GOT3 (cell line): ENCODE results near the gene MARCHF9.

Experiments used
- DNase-seq: peaks from one replicate; lab custom pipeline; 2025; ENCODE audit warnings: mixed read lengths; lab: John Stamatoyannopoulos, UW

Gene MARCHF9

GRCh38 chr12:57796996-57797395, 42.1 kb downstream of the MARCHF9 start:
- no peak for DNase-seq

- no peak for DNase-seq
Measured at GRCh38 chr12:57797933-57798332, 43.0 kb downstream of the MARCHF9 start.

GRCh38 chr12:57800965-57801364, 46.1 kb downstream of the MARCHF9 start:
- DNase-seq, result no peak

DNA sequence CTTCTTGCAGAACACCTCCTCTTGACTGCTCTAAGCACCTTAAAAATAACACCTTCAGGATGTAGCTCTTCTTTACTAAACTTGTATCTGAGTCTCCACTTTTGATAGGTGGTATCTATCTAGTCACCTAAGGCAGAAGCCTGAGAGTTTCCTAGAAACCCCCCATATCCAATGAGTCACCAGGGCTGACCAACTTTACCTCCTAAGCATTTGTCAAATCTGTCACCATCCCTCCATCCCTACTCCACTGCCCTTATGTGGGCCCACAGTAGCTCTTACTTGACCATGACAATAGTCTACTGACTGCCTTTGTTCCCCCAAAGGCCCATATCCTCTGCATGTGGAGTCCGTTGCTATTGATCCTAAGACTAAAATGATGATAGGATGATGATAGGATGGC, 47.7 kb downstream of the MARCHF9 start:
- no peak for DNase-seq

DNA sequence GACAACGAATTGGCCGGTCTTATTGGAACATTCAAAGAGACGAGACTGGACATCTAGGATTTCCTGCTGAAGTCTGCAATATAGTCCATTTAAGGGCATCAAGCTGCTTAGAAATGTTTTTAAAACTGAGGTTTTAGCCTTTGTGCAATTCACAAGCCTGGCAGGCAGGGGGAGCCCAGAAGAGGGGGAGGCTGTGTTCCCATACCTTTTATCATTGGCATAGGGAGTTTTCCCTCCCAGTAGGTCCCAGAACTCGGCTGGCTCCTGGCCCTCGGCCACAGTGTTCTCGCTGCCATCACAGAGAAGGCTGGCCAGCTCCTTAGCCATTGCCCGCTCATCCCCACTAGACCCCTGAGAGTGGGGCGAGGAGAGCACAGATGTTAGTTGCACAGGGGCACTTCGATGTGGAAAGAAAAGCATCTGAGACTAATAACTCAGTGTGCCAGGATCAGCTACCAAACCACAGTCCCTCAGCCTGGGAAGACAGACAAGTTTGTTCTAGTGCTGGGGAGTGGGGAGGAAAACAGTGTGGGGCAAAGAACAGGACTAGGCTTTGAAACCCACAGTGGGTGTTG, 48.5 kb downstream of the MARCHF9 start:
- no peak for DNase-seq

GRCh38 chr12:57806677-57807076, 51.8 kb downstream of the MARCHF9 start:
- DNase-seq, result no peak

GRCh38 chr12:57807285-57807684, 52.4 kb downstream of the MARCHF9 start:
- DNase-seq, result no peak

DNA sequence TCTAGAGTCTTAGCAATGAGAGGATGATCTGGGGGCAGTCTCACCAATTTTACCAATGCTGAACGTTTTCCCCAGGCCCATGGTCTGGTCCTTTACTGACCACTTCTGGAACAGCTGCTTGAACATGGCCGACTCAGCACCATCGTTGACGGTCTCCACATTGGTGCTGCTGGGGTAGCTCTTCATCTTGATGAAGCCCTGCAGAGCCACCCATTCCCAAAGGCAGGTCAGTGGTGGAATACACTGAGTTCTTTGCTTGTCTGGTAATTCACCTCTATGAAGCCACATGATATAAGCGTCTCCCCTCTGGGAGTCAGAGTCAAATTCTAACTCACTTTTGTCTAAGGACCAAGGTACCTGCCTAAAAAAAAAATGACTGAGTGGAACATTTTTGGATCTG, 53.4 kb downstream of the MARCHF9 start:
- no peak for DNase-seq

- DNase-seq, result no peak
Measured at GRCh38 chr12:57809425-57809824, 54.5 kb downstream of the MARCHF9 start.
